Neural progenitor cell (in vitro differentiated cells): Measurements from ENCODE around the gene SND1. TPM values are rescaled to one million over a fixed set of nuclear protein-coding genes. Genes with fewer than 3 reads are reported as not detected.
A peak's percentile ranks its signal among the peaks of the same experiment; 100 is the strongest.

ENCODE experiments used
- DNase-seq: peaks from one replicate; pipeline ENCODE4 v3.0.0-alpha.2; 2016; ENCODE audit warnings: low spot score
- H2AFZ ChIP-seq: fragments of 200-600 bp; sonication (generic); replicated peaks from 2 replicates; pipeline ENCODE4 v1.6.1; 2016; ENCODE audit warnings: antibody characterized with exemption
- H3F3A ChIP-seq: fragments of 200-600 bp; sonication (generic); 2 replicates; pipeline ENCODE4 v1.6.1; 2016; ENCODE audit warnings: antibody characterized with exemption, low read depth
- H3K27ac ChIP-seq: fragments of 200-600 bp; sonication (generic); 2 replicates; pipeline ENCODE4 v1.5.1; 2016; ENCODE audit warnings: mild to moderate bottlenecking
- H3K27me3 ChIP-seq: fragments of 200-600 bp; sonication (generic); 2 replicates; pipeline ENCODE4 v1.6.1; 2016; ENCODE audit warnings: mild to moderate bottlenecking, moderate library complexity
- H3K36me3 ChIP-seq: fragments of 200-600 bp; sonication (generic); 2 replicates; pipeline ENCODE4 v1.5.1; 2016
- H3K4me1 ChIP-seq: fragments of 200-600 bp; sonication (generic); 2 replicates; pipeline ENCODE4 v1.6.1; 2016; ENCODE audit warnings: mixed run types
- H3K4me2 ChIP-seq: fragments of 200-600 bp; sonication (generic); 2 replicates; pipeline ENCODE4 v1.6.1; 2016
- H3K4me3 ChIP-seq: fragments of 200-600 bp; sonication (generic); 2 replicates; pipeline ENCODE4 v1.5.1; 2016
- H3K79me2 ChIP-seq: fragments of 200-600 bp; sonication (generic); 2 replicates; pipeline ENCODE4 v1.6.1; 2016; ENCODE audit warnings: low read depth
- H3K9ac ChIP-seq: fragments of 200-600 bp; sonication (generic); 2 replicates; pipeline ENCODE4 v1.6.1; 2016
- H3K9me3 ChIP-seq: fragments of 200-600 bp; sonication (generic); 2 replicates; pipeline ENCODE4 v1.5.1; 2016; ENCODE audit warnings: low read depth
- H4K20me1 ChIP-seq: fragments of 200-600 bp; sonication (generic); 2 replicates; pipeline ENCODE4 v1.6.1; 2016; ENCODE audit warnings: low read depth
- H3K27ac Mint-ChIP-seq: 3 replicates; pipeline ENCODE4 v1.8.0; 2021; ENCODE audit warnings: mixed read lengths
- H3K27me3 Mint-ChIP-seq: 2 replicates; pipeline ENCODE4 v1.8.0; 2022; ENCODE audit warnings: low read depth, mild to moderate bottlenecking, inconsistent platforms, moderate library complexity, mixed read lengths; ENCODE audit not compliant: insufficient read depth
- H3K36me3 Mint-ChIP-seq: 3 replicates; pipeline ENCODE4 v1.8.0; 2021; ENCODE audit warnings: mixed read lengths
- H3K4me1 Mint-ChIP-seq: 3 replicates; pipeline ENCODE4 v1.8.0; 2021; ENCODE audit warnings: mixed read lengths
- H3K4me3 Mint-ChIP-seq: 3 replicates; pipeline ENCODE4 v1.8.0; 2021; ENCODE audit warnings: mild to moderate bottlenecking, moderate library complexity, mixed read lengths
- H3K9me3 Mint-ChIP-seq: 3 replicates; pipeline ENCODE4 v1.8.0; 2020; ENCODE audit warnings: mixed read lengths
- EZH2 ChIP-seq: fragments of 200-600 bp; sonication (generic); IDR thresholded peaks from 2 replicates; pipeline ENCODE4 v1.6.1; 2017; ENCODE audit warnings: antibody characterized with exemption, mild to moderate bottlenecking, moderate library complexity
- EZH2phosphoT487 ChIP-seq: fragments of 200-600 bp; sonication (generic); IDR thresholded peaks from 2 replicates; pipeline ENCODE4 v1.6.1; 2017; ENCODE audit warnings: antibody characterized with exemption
- total RNA-seq: library from RNA; depleted of rRNA; stranded (reverse); fragments of >200 nt; gene quantifications from 2 replicates; pipeline ENCODE4 v1.2.3, GENCODE V29; 2015; ENCODE audit warnings: low replicate concordance
- TF ChIP-seq, protein P1 (sequence below): fragments of 200-600 bp; sonication (generic); IDR thresholded peaks from 2 replicates; pipeline ENCODE4 v1.5.1; 2017; ENCODE audit warnings: antibody characterized with exemption, mild to moderate bottlenecking

The SND1 gene
- total RNA-seq, 1 donor from 2014 or later: 154 TPM

DNA sequence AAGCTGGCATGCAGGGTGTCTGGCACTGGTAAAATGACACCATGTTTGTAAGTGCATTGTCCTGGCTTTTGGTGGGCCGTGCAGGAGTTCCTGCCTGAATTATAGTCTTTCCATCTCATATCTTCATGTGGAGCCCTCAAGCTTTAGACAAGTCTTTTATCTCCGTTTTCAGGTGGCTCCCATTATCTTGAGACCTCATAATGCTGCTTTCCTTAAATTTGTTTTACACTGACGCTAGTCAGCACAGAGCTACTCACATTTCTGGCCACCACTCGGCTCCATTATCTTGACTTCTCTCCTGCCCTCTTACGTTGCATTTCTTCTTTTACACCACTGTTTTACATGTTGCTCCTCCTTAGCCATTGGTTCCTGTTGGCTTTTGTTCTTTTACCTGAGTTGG, 342.0 kb downstream of the SND1 start:
- H3K9ac ChIP-seq: no peak overlapping the region
- Mint-ChIP-seq H3K4me1 (peaks cover 39% of the 10 kb centered on the region), H3K4me3 (no peak overlapping the region), H3K36me3 (peaks cover 16% of the 10 kb centered on the region), H3K9me3 (no peaks in the 10 kb centered on the region), H3K27me3 (peaks cover 3% of the 10 kb centered on the region), H3K27ac (no peak overlapping the region)
- no peaks in the 10 kb centered on the region for H3K36me3 ChIP-seq
- no peaks in the 10 kb centered on the region for H3K79me2 ChIP-seq
- no peaks in the 10 kb centered on the region for H3K27me3 ChIP-seq
- peaks cover 7% of the 10 kb centered on the region for H3F3A ChIP-seq
- H2AFZ ChIP-seq: no peak overlapping the region
- H3K4me1 ChIP-seq: peaks cover 25% of the 10 kb centered on the region
- H3K27ac ChIP-seq: no peak overlapping the region
- H3K4me3 ChIP-seq: no peak overlapping the region
- DNase-seq: no peak
- H3K4me2 ChIP-seq: no peak overlapping the region
- TF ChIP-seq EZH2phosphoT487: no peak
- TF ChIP-seq, protein P1, sequence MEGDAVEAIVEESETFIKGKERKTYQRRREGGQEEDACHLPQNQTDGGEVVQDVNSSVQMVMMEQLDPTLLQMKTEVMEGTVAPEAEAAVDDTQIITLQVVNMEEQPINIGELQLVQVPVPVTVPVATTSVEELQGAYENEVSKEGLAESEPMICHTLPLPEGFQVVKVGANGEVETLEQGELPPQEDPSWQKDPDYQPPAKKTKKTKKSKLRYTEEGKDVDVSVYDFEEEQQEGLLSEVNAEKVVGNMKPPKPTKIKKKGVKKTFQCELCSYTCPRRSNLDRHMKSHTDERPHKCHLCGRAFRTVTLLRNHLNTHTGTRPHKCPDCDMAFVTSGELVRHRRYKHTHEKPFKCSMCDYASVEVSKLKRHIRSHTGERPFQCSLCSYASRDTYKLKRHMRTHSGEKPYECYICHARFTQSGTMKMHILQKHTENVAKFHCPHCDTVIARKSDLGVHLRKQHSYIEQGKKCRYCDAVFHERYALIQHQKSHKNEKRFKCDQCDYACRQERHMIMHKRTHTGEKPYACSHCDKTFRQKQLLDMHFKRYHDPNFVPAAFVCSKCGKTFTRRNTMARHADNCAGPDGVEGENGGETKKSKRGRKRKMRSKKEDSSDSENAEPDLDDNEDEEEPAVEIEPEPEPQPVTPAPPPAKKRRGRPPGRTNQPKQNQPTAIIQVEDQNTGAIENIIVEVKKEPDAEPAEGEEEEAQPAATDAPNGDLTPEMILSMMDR: no peak
- no peak for TF ChIP-seq EZH2
- H4K20me1 ChIP-seq: peaks cover 7% of the 10 kb centered on the region
- no peaks in the 10 kb centered on the region for H3K9me3 ChIP-seq

DNA sequence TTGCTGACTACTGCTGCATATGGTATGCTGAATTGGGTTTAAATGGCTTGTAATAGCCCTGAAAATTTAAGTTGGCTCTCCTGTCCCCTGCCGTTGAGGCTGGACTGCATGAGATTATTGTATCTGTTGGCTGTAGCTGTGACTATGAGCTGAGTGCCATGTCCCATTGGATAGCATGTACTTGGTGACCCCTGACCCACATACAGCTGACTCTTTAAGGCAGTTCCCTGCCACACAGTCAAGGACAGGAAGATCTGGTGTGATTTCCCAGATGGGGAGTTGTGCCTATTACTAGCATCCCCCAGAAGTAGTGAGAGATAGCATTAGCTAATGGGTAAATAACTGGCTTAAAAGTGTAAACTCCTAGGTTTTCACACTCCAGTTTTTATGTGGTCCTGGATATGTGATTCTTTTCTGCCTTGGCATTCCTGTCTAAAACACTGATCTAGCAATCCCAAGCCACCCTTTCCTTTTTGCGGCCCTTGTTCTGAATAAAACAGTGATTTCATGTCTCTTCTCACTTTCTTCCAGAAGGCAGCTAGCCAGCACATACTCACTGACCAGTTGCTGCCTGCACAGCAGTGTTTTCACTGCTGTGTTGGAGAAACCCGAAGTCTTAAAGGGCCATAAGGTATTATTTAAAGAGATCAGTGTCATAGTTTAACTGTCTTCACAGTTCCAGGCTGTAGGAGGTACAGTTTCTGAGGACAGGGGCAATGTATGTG, 343.3 kb downstream of the SND1 start:
- peaks cover 7% of the 10 kb centered on the region for H4K20me1 ChIP-seq
- H3K4me3 Mint-ChIP-seq: no peak overlapping the region

DNA sequence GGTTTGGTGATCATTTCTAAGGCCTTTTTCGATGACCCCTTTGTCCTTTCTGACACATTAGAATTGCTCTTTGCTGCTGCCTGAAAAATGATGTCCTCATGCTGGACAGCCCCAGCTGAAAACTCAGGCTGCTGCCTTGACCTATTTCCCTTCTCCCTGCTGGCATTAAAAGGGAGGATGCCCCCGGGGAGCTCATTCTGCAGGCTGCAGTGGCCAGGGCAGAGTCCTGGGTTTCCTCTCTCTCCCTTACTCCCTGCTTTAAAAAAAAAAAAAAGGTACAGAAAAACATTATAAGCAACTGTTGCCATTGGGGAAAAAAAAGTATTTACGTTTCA, 343.9 kb downstream of the SND1 start:
- no peak overlapping the region for H2AFZ ChIP-seq
- H3K27me3 ChIP-seq: no peaks in the 10 kb centered on the region
- Mint-ChIP-seq H3K4me3 (no peak overlapping the region), H3K27ac (peak overlapping the region; percentile 52), H3K27me3 (peaks cover 3% of the 10 kb centered on the region), H3K9me3 (no peaks in the 10 kb centered on the region), H3K36me3 (peaks cover 19% of the 10 kb centered on the region), H3K4me1 (peaks cover 44% of the 10 kb centered on the region)
- H3F3A ChIP-seq: peaks cover 7% of the 10 kb centered on the region
- DNase-seq: no peak
- H3K27ac ChIP-seq: peak overlapping the region; percentile 1
- no peaks in the 10 kb centered on the region for H3K79me2 ChIP-seq
- no peaks in the 10 kb centered on the region for H3K9me3 ChIP-seq
- TF ChIP-seq EZH2: no peak
- TF ChIP-seq, protein P1: no peak
- TF ChIP-seq EZH2phosphoT487: no peak
- H3K36me3 ChIP-seq: no peaks in the 10 kb centered on the region
- H3K9ac ChIP-seq: no peak overlapping the region
- H3K4me3 ChIP-seq: no peak overlapping the region
- no peak overlapping the region for H3K4me2 ChIP-seq
- peaks cover 25% of the 10 kb centered on the region for H3K4me1 ChIP-seq
- peaks cover 7% of the 10 kb centered on the region for H4K20me1 ChIP-seq

More for the DNA sequence above, 343.3 kb downstream of the SND1 start:
- H3K4me2 ChIP-seq: peak overlapping the region; percentile 3
- H3K27me3 ChIP-seq: no peaks in the 10 kb centered on the region
- no peak overlapping the region for H2AFZ ChIP-seq
- no peak overlapping the region for H3K4me3 ChIP-seq
- H3K79me2 ChIP-seq: no peaks in the 10 kb centered on the region
- H3K4me1 Mint-ChIP-seq: peaks cover 40% of the 10 kb centered on the region
- peaks cover 3% of the 10 kb centered on the region for H3K27me3 Mint-ChIP-seq
- H3K27ac ChIP-seq: peak overlapping the region; percentile 1
- peaks cover 25% of the 10 kb centered on the region for H3K4me1 ChIP-seq
- no peaks in the 10 kb centered on the region for H3K36me3 ChIP-seq
- H3F3A ChIP-seq: peaks cover 7% of the 10 kb centered on the region
- peaks cover 19% of the 10 kb centered on the region for H3K36me3 Mint-ChIP-seq
- DNase-seq: no peak
- peak overlapping the region; percentile 54 for H3K27ac Mint-ChIP-seq
- H3K9me3 ChIP-seq: no peaks in the 10 kb centered on the region
- TF ChIP-seq EZH2phosphoT487 (no peak), EZH2 (no peak)
- TF ChIP-seq, protein P1: no peak
- no peak overlapping the region for H3K9ac ChIP-seq
- no peaks in the 10 kb centered on the region for H3K9me3 Mint-ChIP-seq
